Adrenal gland (tissue), 5 donors: ENCODE results near the gene SLIT3.

Experiments used
- POLR2A ChIP-seq, 2 donors: fragments of 450-650 bp; IDR thresholded peaks; one replicate each; pipeline ENCODE4 v1.6.1; 2017; ENCODE audit warnings: antibody characterized with exemption in 2 of 2, mild to moderate bottlenecking in 2 of 2, moderate library complexity in 1 of 2
- TF ChIP-seq, protein P1 (sequence below), 6 experiments: fragments of 450-650 bp in 4 of 6; fragments of 200-600 bp in 2 of 6; sonication (generic) in 1 of 6; IDR thresholded peaks; 1 replicate in 5 of 6; 2 replicates in 1 of 6; pipeline versions ENCODE4 v1.5.1 to v1.8.0; 2016 to 2021; ENCODE audit warnings: antibody characterized with exemption in 6 of 6, mild to moderate bottlenecking in 2 of 6, moderate library complexity in 1 of 6
- donor health status: DM: no; HTN: no; CAD: no.

DNA sequence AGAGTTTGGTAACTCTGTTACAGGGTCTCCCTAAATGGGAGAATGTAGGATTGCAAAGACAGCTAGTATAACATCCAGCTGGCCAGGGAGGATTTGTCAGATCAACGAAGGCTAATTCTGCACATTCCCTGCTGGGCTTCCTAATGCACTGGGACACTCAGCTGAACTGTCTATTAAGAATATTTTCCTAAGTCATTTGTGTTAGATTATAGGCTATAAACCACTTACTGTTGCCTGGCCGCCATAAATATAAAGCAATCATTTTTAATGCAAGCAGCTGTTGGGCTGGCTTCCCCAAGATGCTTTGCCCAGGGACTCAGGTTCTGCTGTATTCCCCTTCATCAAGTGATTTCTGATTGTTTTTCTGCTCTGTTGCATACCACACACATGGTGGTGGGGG lies 35.3 kb upstream of the SLIT3 start:
- TF ChIP-seq, protein P1, sequence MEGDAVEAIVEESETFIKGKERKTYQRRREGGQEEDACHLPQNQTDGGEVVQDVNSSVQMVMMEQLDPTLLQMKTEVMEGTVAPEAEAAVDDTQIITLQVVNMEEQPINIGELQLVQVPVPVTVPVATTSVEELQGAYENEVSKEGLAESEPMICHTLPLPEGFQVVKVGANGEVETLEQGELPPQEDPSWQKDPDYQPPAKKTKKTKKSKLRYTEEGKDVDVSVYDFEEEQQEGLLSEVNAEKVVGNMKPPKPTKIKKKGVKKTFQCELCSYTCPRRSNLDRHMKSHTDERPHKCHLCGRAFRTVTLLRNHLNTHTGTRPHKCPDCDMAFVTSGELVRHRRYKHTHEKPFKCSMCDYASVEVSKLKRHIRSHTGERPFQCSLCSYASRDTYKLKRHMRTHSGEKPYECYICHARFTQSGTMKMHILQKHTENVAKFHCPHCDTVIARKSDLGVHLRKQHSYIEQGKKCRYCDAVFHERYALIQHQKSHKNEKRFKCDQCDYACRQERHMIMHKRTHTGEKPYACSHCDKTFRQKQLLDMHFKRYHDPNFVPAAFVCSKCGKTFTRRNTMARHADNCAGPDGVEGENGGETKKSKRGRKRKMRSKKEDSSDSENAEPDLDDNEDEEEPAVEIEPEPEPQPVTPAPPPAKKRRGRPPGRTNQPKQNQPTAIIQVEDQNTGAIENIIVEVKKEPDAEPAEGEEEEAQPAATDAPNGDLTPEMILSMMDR (IDR thresholded peaks at IDR 0.05), result no peak
- TF ChIP-seq POLR2A (IDR thresholded peaks at IDR 0.05), result no peak
